HG02943 (cell line): Measurements from ENCODE around the gene ANK2.

Source experiments
- ATAC-seq: cut with Tn5 transposase; IDR thresholded peaks from one replicate; pipeline ENCODE4 v1.9.1; 2021; ENCODE audit warnings: mild to moderate bottlenecking, low read depth, moderate library complexity; ENCODE audit not compliant: unreplicated experiment

ANK2 gene

GRCh38 chr4:113086172-113086695, 36.8 kb downstream of the ANK2 start:
- no peak for ATAC-seq

GRCh38 chr4:113088050-113088449, 38.6 kb downstream of the ANK2 start:
- no peak for ATAC-seq

GRCh38 chr4:113090954-113091353, 41.5 kb downstream of the ANK2 start:
- no peak for ATAC-seq

- no peak for ATAC-seq
Measured at GRCh38 chr4:113094331-113094730, 44.9 kb downstream of the ANK2 start.

DNA sequence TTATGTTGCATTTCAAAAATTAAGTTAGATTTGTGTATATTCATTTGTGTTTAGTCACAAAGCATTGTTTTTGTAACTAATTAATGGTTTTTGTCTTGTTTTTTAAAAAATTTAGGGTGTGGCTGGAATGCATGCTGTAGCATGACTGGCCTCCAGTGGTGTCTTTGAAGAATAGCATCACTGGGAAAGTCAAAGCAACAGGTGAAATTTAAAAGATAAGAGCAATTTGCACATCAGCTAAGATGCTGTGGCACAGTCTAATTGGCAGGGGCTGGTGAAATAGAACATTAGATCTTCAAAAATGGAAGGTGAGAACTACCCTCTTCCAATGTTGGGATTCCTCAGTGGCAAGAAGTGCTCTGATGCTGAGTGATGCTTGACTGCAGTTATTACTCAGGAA, 45.3 kb downstream of the ANK2 start:
- no peak for ATAC-seq

DNA sequence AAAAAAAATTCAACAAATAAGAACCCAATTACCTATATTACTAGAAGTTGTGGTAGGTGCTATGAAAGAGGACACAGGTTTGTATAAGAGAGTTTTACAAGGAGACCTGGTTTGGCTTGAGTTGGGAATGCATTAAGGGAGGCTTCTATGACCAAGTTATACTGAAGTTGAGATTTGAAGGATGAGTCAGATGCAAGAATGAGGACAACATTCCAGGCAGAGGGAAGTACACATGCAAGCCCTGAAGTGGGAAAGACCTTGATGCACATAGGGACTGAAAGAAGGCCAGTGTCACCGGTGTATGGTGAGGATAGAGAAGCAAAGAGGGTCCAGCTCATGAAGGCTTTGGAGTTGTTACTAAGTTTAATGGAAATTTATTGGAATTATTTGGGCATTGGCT, 52.2 kb downstream of the ANK2 start:
- ATAC-seq: no peak

- ATAC-seq: no peak
Measured at GRCh38 chr4:113103556-113103955, 54.1 kb downstream of the ANK2 start.

GRCh38 chr4:113106108-113106507, 56.7 kb downstream of the ANK2 start:
- no peak for ATAC-seq

GRCh38 chr4:113109106-113109718, 59.8 kb downstream of the ANK2 start:
- ATAC-seq: no peak

GRCh38 chr4:113112338-113112978, 63.0 kb downstream of the ANK2 start:
- no peak for ATAC-seq

DNA sequence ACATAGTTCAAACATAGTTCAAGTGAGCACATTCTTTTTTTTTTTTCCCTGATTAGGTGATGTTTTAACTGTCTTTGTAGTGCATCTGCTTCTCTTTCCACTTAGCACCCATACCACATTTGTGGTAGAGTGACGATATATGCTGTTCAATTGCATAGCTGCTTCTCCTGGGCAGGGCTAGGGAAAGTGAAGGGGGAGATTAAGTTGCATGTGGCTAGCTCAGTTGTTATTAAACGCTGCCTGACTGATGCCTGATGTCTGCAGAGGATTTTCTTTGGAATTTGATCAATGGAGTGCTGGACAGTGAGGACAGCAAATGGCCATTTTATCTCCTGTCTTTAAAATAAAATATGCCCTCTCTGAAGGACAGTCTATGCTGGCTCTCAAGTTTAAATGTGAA, 63.7 kb downstream of the ANK2 start:
- no peak for ATAC-seq

GRCh38 chr4:113114884-113115283, 65.4 kb downstream of the ANK2 start:
- ATAC-seq: no peak

DNA sequence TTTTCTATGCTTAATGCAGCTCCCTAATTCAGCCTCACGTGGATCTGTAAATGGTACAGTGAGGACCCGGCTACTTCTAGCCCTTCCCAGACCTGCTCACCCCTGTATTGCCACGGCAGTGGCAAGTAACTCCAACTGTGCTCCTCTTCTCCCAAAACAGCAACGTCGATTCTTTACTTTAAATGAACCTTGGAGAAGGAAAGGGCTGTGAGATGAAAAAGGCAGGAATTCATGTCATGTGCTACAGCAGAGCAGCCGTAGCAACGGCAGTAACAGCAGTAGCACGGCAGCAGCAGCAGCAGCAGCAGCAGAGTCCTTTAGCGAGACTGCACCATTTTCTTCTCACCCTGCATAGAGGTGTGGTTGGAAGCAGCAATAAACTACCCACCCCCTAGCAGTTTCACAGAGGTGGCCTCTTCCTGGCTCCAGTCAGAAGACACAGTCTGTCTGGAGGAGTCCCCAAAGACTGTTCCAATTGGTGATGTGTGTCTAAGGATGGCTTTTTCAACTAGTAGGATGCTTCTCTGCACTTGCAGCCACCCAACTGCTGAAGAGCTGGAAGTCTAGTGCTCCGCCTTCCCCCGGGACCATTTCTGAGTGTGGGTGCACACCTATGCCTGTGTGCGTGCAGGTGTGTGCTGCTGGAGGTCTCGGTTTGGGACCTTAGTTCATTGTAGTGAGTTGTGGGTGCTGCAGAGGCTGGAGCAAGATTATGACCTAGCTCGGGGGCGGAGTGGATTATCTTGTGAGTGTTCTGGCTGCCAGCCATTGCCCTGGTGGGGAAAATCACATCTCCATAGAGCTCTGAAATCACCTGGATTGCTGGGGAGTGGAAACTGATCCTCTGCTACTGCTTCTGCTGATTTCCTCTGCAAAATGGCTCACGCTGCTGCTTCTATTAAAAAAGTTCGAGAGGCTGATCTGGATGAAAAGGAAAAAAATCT, 67.2 kb downstream of the ANK2 start:
- ATAC-seq: no peak

DNA sequence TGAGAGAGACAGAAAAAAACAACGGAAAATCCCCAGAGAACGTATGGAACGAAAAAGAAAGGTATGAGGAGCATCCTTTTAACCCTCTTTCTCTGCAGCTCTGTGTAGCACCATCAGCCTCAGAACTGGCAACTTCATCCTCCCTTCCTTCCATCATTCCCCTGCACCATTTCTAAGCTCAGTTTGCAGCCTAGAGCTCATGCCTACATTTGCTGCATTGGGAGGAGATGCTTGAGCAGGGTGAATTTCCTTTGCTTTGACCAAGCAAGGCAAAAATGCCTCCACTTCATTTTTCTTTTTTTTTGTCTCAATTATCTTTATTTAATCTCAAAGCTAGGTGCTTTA, 67.9 kb downstream of the ANK2 start:
- no peak for ATAC-seq

GRCh38 chr4:113122066-113122465, 72.6 kb downstream of the ANK2 start:
- no peak for ATAC-seq

GRCh38 chr4:113125418-113125817, 76.0 kb downstream of the ANK2 start:
- no peak for ATAC-seq

GRCh38 chr4:113131136-113131535, 81.7 kb downstream of the ANK2 start:
- no peak for ATAC-seq

DNA sequence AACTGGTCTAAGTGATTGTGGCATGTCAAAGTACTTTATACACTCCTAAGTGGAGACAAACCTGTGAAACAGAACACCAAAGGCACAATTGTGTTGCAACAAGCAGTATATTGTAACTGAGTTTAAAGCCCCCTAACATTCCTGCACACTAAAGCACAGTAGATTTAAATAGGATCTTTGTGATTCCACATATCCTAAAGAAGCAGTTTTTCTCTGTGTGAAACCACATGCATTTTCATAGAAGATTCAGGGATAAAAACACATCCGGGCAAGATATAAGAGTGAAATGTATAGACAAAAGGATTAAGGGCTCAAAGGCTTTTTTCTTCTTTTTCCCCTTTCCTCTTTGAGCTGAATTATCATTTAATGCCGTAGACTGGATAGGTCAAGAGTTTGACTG, 82.2 kb downstream of the ANK2 start:
- no peak for ATAC-seq

- no peak for ATAC-seq
Measured at GRCh38 chr4:113141901-113142346, 92.5 kb downstream of the ANK2 start.

DNA sequence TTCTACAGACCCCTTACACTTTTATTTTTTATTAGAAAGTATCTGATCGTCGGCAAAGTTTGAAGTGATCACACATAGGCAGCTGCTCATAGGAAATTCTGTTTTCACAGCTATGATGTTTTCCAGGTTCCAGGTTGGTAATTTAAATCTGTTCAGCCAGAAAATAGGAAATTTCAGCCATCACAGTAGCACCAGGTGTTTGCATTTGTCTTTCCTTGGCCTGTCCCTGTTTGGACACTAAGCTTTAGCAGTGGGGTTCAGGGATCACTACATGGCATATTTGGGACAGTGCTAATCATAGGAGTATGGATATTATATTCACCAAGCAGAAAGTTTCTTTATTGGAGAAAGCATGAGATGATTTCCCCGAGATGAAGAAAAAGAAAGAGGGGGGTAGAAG, 92.9 kb downstream of the ANK2 start:
- no peak for ATAC-seq

DNA sequence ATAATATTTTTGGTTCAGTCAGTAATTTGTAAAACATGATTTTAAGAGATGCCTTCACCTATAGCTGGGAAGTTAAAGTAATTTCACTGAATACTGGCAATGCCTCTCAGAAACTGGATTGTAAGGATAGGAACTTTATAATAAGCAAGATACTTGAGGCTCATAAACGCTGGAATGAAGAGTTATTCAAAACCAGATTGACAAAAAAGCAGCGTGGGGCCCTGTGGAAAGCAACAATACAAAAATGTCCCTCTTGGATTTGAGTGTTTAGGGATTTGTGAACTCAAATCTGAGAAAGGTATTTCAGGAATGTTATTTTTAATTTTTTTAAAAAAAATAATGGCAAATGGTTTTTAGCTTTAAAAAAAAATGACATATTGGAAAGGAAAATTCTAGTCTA, 94.6 kb downstream of the ANK2 start:
- no peak for ATAC-seq
